ENCODE measurements around the gene PDIK1L.

The PDIK1L gene

DNA sequence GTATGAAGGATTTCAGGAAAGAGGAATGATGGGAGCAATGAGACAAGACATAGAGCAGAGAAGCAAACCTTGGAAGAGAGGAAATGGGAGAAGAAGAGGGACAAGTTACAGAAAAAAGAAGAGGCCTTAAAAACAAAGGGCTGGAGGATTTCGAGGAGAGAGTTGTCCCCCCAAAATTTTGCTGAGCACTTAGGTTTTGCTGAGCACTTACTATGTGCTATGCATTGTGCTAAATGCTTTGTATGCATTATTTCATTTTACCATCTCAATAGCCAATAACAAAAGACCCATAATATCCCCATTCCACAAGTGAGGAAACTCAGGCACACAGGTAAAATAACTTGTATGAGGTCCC, 41.7 kb upstream of the PDIK1L start:
- Histone ChIP-seq H3K9me3 (ENCODE audit: severe bottlenecking) (no peaks in the 10 kb centered on the region), H3K27ac (no peak overlapping the region), H3K4me3 (ENCODE audit: low read depth, low read length) (no peak overlapping the region), H3K36me3 (no peaks in the 10 kb centered on the region), H3K27me3 (ENCODE audit: insufficient read depth, low read depth, severe bottlenecking) (no peaks in the 10 kb centered on the region)
- no peak for DNase-seq
- TF ChIP-seq CTCF (IDR thresholded peaks at IDR 0.05; ENCODE audit: low read depth, low read length) = no peak

DNA sequence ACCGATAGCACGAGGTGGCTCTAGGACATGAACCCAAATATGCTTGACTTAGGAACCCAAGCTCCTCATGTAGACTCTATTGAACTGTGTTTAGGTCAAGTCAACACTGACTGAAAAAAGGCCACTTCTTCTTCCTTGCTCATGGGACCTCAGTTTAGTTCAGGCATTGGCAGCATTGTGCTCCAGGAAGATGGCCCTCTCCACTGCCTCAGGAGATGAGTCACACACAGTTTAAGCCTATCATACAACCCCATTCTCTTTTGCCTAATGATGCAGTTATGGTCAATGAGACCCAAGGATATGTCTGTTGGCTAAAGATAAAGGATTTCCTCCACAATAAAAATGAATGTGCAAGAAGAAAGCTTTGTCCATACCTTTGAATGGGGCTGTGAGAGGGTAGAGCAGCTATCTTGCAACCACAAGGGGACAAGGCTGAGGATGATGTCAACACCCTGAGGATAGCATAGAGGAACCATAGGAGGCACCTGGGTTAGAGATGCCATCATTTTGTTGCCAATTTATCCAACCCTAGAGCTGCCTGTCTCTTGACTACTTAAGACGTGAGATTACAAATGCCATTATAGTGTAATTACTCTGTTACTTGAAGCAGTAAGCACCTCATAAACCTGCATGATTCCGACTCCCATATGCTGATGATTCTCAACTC, 41.2 kb upstream of the PDIK1L start:
- Histone ChIP-seq H3K27me3 (ENCODE audit: insufficient read depth, low read depth, severe bottlenecking) (no peaks in the 10 kb centered on the region), H3K36me3 (no peaks in the 10 kb centered on the region), H3K9me3 (ENCODE audit: severe bottlenecking) (no peaks in the 10 kb centered on the region), H3K27ac (no peak overlapping the region), H3K4me3 (ENCODE audit: low read depth, low read length) (no peak overlapping the region)
- DNase-seq = no peak
- TF ChIP-seq CTCF (IDR thresholded peaks at IDR 0.05; ENCODE audit: low read depth, low read length) = no peak

- Histone ChIP-seq H3K9me3 (ENCODE audit: severe bottlenecking) (no peaks in the 10 kb centered on the region), H3K36me3 (no peaks in the 10 kb centered on the region), H3K27me3 (ENCODE audit: insufficient read depth, low read depth, severe bottlenecking) (no peaks in the 10 kb centered on the region), H3K27ac (no peak overlapping the region), H3K4me3 (ENCODE audit: low read depth, low read length) (no peak overlapping the region)
- no peak for TF ChIP-seq CTCF (IDR thresholded peaks at IDR 0.05; ENCODE audit: low read depth, low read length)
- DNase-seq = no peak
These were observed 40.7 kb upstream of the PDIK1L start for GRCh38 chr1:26070963-26071342.

DNA sequence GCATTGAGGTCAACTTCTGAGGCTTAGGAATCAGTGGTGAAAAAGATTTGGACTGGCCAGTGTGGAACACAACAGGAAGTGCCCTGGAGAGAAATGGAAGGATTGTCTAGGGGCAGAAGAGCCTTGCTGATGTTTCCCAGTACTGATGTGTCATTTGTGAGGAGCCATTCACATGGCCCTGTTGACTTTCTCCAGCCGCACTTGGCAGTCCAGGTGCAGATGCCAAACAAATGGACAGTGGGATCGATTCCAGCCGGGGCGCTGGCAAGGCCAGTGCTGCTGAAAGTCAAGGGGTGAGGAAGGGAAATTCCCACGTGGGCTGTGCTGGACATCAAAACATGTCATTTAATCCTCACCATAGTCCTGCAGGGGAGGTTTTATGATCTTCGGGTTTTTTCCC, 39.3 kb upstream of the PDIK1L start:
- no peak overlapping the region for H3K27ac ChIP-seq
- no peaks in the 10 kb centered on the region for H3K36me3 ChIP-seq
- H3K27me3 ChIP-seq (ENCODE audit: insufficient read depth, low read depth, severe bottlenecking) = no peaks in the 10 kb centered on the region
- no peaks in the 10 kb centered on the region for H3K9me3 ChIP-seq (ENCODE audit: severe bottlenecking)
- no peak for DNase-seq
- no peak overlapping the region for H3K4me3 ChIP-seq (ENCODE audit: low read depth, low read length)
- no peak for TF ChIP-seq CTCF (IDR thresholded peaks at IDR 0.05; ENCODE audit: low read depth, low read length)

- Histone ChIP-seq H3K36me3 (no peaks in the 10 kb centered on the region), H3K9me3 (ENCODE audit: severe bottlenecking) (no peaks in the 10 kb centered on the region), H3K4me3 (ENCODE audit: low read depth, low read length) (no peak overlapping the region), H3K27ac (no peak overlapping the region), H3K27me3 (ENCODE audit: insufficient read depth, low read depth, severe bottlenecking) (no peaks in the 10 kb centered on the region)
- TF ChIP-seq CTCF (IDR thresholded peaks at IDR 0.05; ENCODE audit: low read depth, low read length) = no peak
- no peak for DNase-seq
These were observed 36.0 kb upstream of the PDIK1L start for GRCh38 chr1:26075421-26076144.

- Histone ChIP-seq H3K27me3 (ENCODE audit: insufficient read depth, low read depth, severe bottlenecking) (no peaks in the 10 kb centered on the region), H3K27ac (no peak overlapping the region), H3K9me3 (ENCODE audit: severe bottlenecking) (no peaks in the 10 kb centered on the region), H3K4me3 (ENCODE audit: low read depth, low read length) (no peak overlapping the region), H3K36me3 (no peaks in the 10 kb centered on the region)
- DNase-seq = no peak
- no peak for TF ChIP-seq CTCF (IDR thresholded peaks at IDR 0.05; ENCODE audit: low read depth, low read length)
These were observed 34.1 kb upstream of the PDIK1L start for GRCh38 chr1:26077524-26077923.
